ENCODE data around the gene BORCS5.
"Not testable (repeated sequence)": the region's sequence is repeated elsewhere in the genome, so short reads cannot be mapped to it uniquely, and the experiment has no call there.

Gene BORCS5

DNA sequence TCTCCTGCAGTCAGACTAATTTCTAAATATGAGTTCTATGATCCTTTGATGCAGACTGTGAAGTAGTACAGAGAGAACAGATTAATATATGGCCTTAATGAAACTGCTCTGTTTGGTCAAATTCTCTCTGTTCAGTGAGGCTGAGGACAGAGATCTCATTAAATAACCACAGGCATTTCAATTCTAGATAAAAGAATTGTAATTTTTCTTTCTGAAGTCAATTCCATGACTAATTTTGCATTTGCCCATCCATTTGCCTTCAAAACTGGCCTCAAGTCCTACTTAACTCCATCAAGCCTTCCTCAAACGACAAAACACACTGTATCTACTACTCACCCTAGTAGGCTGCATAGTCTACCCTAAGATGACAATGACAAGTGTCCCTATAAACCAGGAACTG lies 138.7 kb downstream of the BORCS5 start:
- peak; percentile 48 for DNase-seq

DNA sequence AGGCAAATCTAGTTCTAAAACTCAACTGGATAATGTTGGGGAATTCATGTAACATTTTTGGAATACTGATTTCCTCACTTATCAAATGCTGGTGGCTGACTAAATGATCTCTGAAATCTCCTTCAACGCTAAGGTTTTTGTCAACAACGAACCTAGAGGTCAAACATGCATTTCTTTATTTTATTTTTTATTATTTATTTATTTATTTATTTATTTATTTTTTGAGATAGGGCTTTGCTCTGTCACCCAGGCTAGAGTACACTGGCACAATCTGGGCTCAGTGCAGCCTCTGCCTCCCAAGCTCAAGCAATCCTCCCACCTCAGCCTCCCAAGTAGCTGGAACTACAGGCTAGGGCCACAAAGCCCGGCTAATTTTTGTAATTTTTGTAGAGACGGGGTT lies 141.3 kb downstream of the BORCS5 start:
- no peak for DNase-seq

DNA sequence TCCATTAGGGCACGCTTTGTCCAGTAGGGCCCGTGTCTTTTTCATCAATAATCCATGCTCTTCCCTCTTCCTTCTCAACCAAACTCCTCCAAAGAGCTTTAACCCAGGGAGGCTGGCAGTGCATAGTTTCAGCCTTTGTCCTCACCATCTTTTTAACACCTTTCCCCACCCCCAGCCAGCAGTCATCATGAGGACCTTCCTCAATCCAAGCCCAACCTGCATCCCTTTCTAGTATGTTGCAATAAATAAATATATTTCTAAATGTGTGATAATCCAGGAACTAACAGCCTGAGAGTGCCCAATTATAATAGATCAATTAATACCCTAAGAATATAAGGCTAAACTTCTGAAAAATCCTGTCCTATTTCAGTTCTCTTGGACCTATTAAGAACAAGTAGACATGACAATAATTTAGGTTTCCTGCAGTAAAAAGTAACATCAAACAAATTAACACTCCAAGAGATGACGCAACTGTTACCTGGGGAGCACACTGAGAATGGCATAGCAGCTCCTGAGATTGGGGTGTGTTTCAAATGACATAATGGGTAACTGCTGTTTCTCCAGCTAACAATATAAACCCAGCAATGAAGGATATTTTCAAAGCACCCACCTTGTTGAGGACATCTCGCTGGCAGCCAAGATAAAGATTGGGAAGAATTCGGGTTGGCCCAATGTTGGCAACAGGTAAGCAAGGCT lies 143.2 kb downstream of the BORCS5 start:
- no peak for DNase-seq

DNA sequence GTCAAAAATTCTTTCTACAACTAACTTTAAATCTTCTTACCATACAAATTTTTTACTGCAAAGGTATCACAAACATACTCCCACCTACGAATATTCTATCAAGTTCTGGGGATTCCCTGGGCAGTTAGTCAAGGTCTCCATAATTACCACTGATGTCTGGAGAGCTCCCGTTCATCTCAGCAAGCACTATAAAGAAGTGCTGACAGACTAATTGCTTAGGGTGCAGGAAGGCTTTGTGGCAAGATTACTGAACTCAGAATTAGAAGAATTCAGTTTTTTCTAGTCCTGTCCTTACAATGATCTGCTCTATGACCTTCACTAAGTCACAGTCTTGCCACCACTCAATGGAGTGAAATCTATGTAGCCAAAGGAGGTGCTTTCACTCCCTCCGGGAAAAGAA lies 144.2 kb downstream of the BORCS5 start:
- DNase-seq: no peak

DNA sequence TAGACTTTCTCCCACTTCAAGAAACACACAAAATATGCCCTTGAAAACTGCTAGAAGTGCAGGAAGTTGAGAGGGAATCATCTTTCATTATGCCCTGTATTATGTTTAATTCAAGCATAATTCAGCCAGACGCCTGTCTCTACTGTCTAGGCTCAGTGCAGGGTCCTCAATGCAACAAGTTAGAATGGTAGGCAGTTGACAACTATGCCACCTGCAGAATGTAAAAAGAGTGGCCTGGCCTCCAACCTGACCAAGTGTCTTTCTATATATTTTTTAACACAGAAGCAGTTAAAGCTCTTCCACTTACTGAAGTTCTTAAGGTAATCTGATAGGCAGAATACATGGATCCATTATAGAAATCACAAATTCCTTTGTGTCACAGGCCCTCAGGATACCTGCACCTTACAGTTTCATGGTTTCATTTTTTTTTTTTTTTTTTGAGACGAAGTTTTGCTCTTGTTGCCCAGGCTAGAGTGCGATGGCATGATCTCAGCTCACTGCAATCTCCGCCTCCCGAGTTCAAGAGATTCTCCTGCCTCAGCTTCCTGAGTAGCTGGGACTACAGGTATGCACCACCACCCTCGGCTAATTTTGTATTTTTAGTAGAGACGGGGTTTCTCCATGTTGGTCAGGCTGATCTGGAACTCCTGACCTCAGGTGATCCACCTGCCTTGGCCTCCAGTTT lies 145.4 kb downstream of the BORCS5 start:
- DNase-seq: not testable (repeated sequence)

DNA sequence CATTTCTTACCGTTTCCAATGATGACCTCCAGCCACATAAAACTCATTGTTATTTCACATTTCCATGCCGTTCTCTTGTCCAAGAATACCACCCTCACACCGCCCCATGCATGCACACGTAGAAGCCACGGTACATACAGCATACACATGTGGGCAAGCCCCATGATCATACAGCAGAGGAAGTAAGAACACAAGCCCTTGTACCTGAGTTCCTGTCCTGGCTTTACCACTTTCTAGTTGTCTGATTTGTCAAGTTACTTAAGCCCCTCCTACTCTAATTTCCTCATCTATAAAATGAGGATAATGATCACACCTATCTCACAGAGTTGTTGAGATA lies 145.9 kb downstream of the BORCS5 start:
- no peak for DNase-seq

DNA sequence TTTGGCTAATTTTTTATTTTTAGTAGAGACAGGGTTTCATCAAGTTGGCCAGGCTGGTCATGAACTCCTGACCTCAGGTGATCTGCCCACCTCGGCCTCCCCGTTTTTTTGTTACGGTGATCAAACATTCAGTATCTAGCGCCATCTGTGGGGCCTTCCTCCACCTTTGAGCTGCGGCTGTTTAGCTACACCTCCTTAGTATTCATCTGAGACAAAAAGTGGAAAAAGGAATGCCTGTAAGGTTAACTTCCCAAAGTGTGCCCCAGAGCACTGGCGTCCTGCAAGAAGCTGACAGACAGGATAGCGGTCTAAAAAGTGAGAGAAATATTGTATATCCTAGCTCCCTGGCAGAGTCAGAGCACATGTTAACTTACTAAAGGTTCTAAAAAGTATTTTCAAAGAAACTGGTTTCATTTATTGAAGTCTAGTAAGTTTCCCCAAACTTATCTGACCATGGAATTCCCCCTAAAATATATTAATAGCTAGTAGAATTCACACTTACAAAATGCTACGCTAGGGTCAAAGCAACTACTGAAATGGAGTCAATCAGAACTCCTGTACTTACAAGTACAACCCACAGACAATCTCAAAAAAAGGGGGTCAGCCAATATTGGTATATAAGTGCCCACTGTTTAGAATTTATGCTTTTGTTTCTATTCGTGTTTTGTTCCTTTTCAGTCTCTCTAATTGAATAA lies 146.7 kb downstream of the BORCS5 start:
- DNase-seq: no peak

DNA sequence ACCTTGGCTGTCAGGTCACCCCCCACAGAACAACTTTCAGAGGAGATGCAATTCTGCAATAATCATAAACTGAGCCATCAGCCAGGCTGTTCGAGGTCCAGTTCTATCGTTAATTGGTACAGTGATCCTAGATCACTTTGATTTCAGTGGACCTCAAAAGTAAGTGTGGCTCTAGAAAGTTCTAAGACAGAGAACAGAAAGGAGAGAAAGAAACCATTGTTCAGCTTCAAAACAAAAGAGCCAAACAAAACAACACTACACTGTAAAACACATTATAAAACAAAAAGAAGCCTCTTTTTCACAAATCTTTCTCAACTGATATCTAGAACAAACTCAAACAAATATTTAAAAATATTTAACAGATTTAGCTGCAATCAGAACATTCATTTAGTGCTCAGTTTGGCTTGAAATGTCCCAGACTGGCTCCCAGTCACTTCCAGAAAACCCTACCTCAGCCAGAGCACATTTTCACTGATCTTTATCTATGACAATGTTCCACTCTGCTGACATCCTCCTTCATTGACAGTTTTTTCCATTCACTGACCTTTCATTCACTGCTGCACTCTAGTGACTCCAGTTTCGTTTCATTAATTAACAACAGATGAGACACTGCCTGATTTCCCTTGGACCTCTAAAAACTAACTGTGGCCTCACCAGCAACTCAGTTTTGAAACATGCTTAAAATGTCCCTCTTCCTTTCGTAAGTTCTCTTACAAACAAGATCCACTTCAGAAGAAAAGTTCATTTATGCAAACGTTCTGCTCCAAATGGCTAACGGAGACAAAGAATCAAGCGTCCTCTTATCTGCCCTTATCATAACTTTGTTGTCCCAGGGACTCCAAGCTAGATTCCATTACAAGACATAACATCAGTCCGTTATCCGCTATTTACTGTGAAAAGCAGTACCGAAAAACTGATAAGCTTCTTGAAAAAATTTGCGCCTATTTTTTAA lies 148.9 kb downstream of the BORCS5 start:
- DNase-seq: peak; percentile 18

DNA sequence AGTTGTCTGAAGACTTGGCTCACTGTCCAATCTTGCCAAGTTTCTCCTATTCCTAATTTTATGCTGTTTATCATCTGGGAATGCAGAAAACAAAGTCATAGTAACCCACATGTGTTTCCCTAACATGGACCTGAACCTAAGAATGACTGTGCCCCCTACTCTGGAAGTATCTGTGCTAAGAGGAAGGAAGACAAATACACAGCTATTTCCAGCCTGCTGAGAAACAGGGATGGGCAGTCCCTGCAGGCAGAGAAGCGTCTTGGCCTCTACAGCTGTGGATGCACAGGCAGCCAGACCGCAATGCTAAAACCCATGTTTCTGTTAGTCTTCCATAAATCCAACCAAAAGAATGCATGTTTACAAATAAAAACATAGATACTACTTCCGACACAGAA lies 149.6 kb downstream of the BORCS5 start:
- DNase-seq: no peak

DNA sequence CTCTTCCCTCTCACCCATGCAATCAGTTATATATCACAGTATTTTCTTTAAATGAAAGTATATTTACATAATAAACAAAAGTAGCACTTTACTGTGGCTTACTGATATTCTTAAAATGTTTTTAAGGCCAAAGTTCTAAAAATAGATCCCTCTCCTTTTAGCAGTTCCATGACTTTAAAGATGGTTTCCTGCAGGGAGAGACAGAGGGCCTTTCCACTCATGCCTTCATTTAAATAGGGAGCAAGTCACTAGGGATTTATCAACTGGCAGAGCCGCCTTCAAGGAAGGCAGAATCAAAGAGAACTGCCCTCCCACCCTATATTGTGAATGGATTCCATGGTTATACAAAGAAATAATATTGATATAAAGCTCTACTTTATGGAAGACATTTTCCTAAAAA lies 150.2 kb downstream of the BORCS5 start:
- no peak for DNase-seq

DNA sequence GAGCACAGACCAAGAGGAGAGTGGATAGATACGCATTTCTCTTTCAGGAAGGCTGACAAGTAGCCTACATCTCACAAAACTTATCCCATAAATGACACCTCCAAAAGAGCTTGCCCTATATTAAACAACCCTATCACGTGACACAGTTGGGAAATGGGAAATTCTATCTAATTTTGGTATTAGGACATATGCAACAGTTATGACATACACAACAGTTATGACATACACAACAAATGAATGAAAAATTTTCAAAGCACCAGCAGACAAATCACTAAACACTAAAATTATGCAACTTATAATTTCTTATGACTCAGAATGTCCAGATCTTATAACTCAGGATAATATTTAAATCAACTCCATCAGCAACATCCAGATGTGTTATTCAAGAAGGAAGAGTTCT lies 151.7 kb downstream of the BORCS5 start:
- DNase-seq: no peak

DNA sequence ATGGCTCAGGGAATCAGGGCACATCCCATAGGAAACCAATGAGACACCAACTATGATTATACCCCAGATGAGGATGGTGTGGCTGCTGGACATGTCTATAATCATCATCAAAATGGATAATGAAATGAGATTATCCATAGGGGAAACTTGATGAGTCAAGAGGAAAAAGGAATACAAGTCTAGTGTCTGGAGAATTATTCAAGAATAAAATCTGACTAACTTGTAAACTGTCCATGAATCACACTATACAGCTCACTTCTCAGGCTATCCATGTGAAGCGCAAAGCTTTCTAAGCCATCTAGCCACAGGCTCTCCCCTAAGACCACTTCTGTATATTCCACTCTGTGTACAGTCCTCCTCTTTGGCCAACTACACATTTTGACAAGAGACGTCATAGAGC lies 153.3 kb downstream of the BORCS5 start:
- peak; percentile 62 for DNase-seq

DNA sequence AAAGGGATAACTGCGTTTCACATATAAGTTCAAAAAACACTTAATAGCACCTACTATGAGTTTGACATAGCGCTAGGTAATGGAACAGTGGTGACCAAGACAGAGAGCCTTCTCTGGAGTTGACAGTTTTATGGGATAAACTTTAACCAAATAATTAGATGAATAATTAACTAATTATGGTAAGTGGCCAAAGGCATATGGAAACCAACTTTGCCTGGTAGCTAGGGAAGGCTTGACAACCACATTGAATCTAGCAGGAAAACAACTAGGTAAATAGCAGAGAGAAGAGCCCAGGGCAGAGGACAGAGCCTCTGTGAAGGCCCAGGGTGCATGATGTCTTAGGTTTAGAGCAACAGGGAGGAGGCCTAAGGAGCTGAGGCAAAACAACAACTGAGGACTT lies 153.7 kb downstream of the BORCS5 start:
- DNase-seq: no peak

DNA sequence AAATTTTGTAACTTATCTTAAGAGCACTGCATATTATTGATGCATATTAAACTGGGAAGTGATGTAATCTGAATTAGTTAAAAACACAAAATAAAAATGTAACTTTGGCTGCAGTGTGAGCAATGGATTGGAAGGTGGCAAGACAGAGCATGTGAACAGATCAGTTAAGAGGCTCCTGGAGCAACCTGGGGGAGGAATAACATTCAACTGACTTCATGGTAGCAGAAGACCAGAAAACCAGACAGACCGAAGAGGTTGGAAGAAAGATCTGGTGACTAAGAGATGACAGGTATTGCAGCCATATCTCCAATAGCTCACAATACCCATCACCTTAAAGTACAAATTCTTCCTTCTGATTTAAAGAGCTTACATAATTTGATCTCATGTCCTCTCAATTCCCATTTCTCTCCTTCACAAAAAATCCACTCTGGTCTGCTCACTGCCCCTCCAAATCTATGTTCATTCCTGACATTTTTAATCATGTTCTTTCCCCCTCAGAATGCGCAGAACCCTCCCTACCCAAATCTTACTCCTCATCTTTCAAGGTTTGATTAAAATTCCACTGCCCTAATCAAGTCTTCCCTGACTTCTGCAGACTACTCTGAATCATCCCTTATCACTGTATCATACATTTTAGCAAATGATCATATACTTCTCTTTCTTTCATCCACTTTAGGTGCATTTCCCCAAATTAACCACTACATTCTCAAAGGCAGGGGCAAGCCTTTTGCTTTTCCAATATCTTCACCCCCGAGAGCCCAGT lies 154.3 kb downstream of the BORCS5 start:
- peak; percentile 16 for DNase-seq

DNA sequence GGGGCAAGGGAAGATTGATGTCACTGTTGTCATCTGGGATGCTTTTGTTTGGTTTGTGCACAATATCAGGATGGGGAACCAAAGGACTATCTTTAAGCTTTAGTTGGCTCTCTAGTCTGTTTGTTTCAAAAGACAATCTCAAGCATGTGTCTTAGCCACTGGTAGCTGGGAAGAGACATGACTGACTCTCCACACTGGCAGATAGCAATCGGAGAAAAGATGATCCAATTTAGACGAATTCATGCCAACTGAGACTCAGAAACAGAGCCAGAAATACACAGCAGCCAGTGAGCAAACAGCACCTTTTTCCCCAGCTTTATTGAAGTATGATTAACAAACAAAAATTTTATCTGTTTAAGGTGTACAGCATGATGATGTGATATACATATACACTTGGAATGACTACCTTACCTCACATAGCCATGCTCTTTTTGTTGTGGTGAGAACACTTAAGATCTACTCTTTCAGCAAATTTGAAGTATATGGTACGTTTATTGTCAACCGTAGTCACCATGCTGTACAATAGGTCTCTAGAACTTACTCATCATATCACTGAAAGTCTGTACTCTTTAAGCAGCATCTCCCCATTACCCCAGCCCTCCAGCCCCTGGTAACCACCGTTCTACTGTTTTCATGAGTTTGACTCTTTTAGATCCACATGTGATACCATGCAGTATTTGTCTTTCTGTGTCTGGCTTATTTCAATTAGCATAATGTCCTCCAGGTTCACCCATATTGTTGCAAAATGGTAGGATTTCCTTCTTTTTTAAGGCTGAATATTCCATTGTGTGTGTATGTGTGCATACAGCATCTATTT lies 155.2 kb downstream of the BORCS5 start:
- no peak for DNase-seq

DNA sequence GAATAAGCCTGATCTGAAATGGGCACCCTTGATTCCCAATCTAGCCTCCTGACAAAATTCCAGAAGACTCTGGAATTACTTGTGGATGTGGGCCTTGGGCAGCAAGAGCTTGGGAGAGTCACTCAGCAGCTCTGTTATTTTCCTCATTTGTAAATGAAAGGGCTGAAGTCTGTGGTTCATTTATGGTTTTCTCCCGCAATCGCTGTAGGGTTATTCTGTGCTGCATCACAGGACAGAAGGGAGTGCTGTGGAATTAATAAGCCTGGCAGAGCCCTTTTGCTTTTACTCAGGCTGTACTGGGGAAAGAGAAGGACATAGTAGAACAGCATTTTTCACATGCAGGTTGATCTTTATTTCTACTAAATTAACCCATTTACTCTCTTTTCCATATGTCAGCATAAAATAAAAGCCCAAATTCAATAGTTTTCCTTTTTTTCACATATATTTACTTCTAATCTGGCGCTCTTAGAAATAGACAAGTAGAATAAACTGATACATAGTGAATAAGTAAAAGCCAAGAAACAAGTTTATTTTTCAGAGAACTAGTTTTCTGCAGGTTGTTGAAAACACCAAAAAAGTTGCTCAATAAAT lies 156.6 kb downstream of the BORCS5 start:
- no peak for DNase-seq

DNA sequence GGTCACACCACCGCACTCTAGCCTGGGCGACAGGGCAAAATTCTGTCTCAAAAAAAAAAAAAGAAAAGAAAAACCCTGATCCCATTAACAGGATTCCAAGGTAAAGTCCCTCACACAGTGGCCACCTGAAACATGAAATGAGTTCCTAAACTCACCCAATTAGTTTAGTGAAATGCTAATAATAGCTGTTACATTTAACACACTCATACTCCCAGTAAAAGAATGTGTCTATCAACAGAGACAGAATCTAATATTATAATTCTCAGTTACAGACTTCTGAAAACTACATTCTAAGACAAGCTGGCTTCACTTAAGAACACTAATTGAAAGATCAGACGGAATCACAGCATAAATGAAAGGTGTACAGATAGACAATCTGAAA lies 161.6 kb downstream of the BORCS5 start:
- no peak for DNase-seq

DNA sequence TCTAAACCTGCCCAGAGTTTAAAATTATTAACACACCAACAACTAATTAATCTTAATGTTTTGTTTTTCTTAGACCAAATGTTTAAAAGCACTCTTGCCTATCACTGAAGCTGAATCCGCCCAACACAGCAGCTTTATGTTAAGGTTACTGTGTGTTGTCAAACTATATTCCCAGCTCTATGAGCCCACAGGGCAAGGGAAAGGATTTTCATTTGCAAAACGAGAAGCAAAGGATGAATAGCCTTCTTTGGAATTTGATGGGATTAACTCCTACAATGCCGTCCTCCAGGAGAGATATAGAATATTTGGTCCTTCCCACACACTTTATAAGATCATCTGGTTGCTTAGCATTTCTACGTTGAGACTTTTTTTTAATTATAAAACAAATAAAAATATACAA lies 162.0 kb downstream of the BORCS5 start:
- no peak for DNase-seq
